ENCODE data around the gene CDADC1. TPM values are rescaled to one million over a fixed set of nuclear protein-coding genes. Genes with fewer than 3 reads are reported as not detected.
"Not testable (repeated sequence)": the region's sequence is repeated elsewhere in the genome, so short reads cannot be mapped to it uniquely, and the experiment has no call there.

CDADC1 gene
- total RNA-seq, 2 experiments from 2014 or later = 8.5 to 9.7 TPM

GRCh38 chr13:49271264-49271663, 23.5 kb downstream of the CDADC1 start:
- no peak for DNase-seq
- Mint-ChIP-seq H3K27ac (no peak overlapping the region), H3K9me3 (ENCODE audit: low read depth) (no peaks in the 10 kb centered on the region), H3K27me3 (no peaks in the 10 kb centered on the region), H3K36me3 (ENCODE audit: low read depth) (peaks cover 10% of the 10 kb centered on the region), H3K4me3 (no peak overlapping the region), H3K4me1 (peaks cover 12% of the 10 kb centered on the region)
- peak; percentile 94 for ATAC-seq
- intact Hi-C loops (cut with DNase I, micrococcal nuclease) = loop anchor here in 1 of 2 experiments (5.0 kb wide), 1 partner anchor 159 kb away; no protein-coding TSS in a partner anchor
- ChIA-PET POLR2A (interaction anchor here (0.6 kb wide), 1 partner anchor 947 kb away, joined by 3 read pairs; no protein-coding TSS in a partner anchor), CTCF (interaction anchor here (1.0 to 2.5 kb wide), 2 partner anchors 9 to 335 kb away, joined by 3 to 11 read pairs; no protein-coding TSS in a partner anchor)

GRCh38 chr13:49272296-49272695, 24.6 kb downstream of the CDADC1 start:
- H3K27me3 Mint-ChIP-seq = no peaks in the 10 kb centered on the region
- H3K27ac Mint-ChIP-seq = no peak overlapping the region
- POLR2A ChIA-PET = no interaction called here
- H3K4me1 Mint-ChIP-seq = peaks cover 12% of the 10 kb centered on the region
- H3K9me3 Mint-ChIP-seq (ENCODE audit: low read depth) = no peaks in the 10 kb centered on the region
- CTCF ChIA-PET = no interaction called here
- H3K36me3 Mint-ChIP-seq (ENCODE audit: low read depth) = peaks cover 7% of the 10 kb centered on the region
- ATAC-seq (no peak), DNase-seq (no peak)
- intact Hi-C loops (cut with DNase I, micrococcal nuclease) = loop anchor here in 1 of 2 experiments (5.0 kb wide), 1 partner anchor 160 kb away; no protein-coding TSS in a partner anchor
- H3K4me3 Mint-ChIP-seq = no peak overlapping the region

DNA sequence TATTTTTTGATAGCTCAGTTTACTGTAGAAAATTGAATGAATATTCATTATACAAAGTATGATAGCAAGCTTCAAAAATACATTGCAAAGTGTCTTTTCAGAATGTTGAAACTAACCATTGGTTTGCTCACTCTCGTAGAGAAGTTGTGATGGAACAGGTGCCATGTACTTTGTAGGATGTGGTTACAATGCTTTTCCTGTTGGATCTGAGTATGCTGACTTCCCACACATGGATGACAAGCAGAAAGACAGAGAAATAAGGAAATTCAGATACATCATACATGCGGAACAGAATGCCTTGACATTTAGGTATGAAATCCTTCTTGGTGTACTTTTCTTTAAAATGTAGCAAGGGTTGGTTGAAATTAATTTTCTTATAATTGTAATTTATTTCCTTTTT, 30.5 kb downstream of the CDADC1 start:
- Mint-ChIP-seq H3K4me1 (no peaks in the 10 kb centered on the region), H3K9me3 (ENCODE audit: low read depth) (no peaks in the 10 kb centered on the region), H3K4me3 (no peak overlapping the region), H3K36me3 (ENCODE audit: low read depth) (peaks cover 1% of the 10 kb centered on the region), H3K27me3 (no peaks in the 10 kb centered on the region), H3K27ac (no peak overlapping the region)
- DNase-seq (no peak), ATAC-seq (no peak)
- intact Hi-C loops (cut with DNase I, micrococcal nuclease) = no loop called here
- ChIA-PET CTCF (interaction anchor here (1.2 to 1.5 kb wide), 4 partner anchors 18 to 38 kb away, joined by 3 to 8 read pairs (median 4); no protein-coding TSS in a partner anchor), POLR2A (no interaction called here)

DNA sequence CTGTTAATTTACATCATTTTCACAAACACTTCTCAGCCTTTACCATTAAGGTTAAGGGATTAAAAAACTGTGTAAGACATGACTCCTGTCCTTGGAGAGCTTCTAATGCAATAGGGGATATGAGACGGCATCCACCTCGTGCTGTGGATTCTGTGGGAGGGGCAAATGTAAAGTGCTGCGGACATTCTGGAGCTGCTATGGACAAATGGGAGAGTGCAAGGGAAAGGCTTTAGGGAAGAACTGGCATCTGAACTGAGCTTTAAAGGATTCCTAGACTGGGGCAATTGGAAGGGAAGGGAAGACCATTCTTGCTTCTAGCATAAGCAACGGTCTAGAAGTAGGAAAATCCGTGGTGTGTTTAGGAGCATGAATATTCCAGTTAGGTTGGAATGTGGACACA, 31.4 kb downstream of the CDADC1 start:
- Mint-ChIP-seq H3K4me3 (no peak overlapping the region), H3K27me3 (no peaks in the 10 kb centered on the region), H3K36me3 (ENCODE audit: low read depth) (peaks cover 1% of the 10 kb centered on the region), H3K4me1 (no peaks in the 10 kb centered on the region), H3K27ac (no peak overlapping the region), H3K9me3 (ENCODE audit: low read depth) (no peaks in the 10 kb centered on the region)
- ChIA-PET CTCF (interaction anchor here (0.6 to 1.5 kb wide), 6 partner anchors 19 to 96 kb away, joined by 3 to 8 read pairs (median 4); partner anchors contain the start of gene CDADC1), POLR2A (no interaction called here)
- DNase-seq = no peak
- intact Hi-C loops (cut with DNase I, micrococcal nuclease) = no loop called here
- ATAC-seq = no peak

- Mint-ChIP-seq H3K4me3 (no peak overlapping the region), H3K27ac (no peak overlapping the region), H3K4me1 (no peaks in the 10 kb centered on the region), H3K9me3 (ENCODE audit: low read depth) (no peaks in the 10 kb centered on the region), H3K27me3 (no peaks in the 10 kb centered on the region), H3K36me3 (ENCODE audit: low read depth) (peaks cover 1% of the 10 kb centered on the region)
- ATAC-seq = no peak
- ChIA-PET POLR2A (no interaction called here), CTCF (interaction anchor here (0.7 to 2.1 kb wide), 14 partner anchors 9 to 183 kb away, joined by 3 to 24 read pairs (median 5); no protein-coding TSS in a partner anchor)
- intact Hi-C loops (cut with DNase I, micrococcal nuclease) = loop anchor here in 1 of 2 experiments (2.0 to 5.0 kb wide), 2 partner anchors 303 to 685 kb away; partner anchors contain the start of gene FNDC3A
- no peak for DNase-seq
These were observed 32.2 kb downstream of the CDADC1 start for GRCh38 chr13:49279885-49280284.

DNA sequence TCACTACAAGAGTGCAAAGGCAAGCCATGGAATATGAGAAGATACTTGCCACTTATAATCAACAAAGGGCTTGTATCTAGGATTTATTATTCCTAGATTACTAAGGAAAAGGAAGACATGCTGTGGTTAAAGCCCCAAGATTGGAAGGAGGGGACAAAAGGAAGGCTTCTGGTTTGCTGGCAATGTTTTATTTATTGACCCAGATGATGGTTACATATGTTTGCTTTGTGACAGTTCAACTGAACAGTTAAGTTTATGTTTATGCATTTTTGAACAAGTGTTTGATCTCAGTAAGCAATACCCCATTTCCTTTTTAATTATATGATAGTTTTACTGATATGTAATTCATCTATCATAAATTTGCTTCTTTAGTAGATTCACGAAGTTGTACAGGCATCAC, 40.3 kb downstream of the CDADC1 start:
- intact Hi-C loops (cut with DNase I, micrococcal nuclease) = no loop called here
- Mint-ChIP-seq H3K27ac (no peak overlapping the region), H3K4me3 (no peak overlapping the region), H3K36me3 (ENCODE audit: low read depth) (no peaks in the 10 kb centered on the region), H3K4me1 (peaks cover 6% of the 10 kb centered on the region), H3K27me3 (no peaks in the 10 kb centered on the region), H3K9me3 (ENCODE audit: low read depth) (no peaks in the 10 kb centered on the region)
- CTCF ChIA-PET = no interaction called here
- DNase-seq (no peak), ATAC-seq (no peak)
- POLR2A ChIA-PET = no interaction called here

DNA sequence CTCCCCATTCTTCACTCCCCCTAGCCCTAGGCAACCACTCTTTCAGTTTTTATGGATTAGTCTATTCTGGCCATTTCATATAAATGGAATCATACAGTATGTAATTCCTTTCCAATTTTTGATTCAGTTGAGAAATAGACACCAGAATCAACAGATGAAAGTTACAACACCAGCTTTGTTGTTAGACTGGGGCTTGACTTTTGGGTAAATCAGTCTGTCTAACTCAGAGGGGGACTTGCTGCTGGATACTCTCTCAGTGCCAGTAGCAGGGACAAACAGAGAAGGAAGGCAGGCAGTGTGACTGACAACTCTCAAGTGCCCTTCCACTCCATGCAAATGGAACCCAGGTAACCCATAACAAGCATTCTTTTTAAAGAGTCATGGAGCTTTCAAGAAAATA, 40.7 kb downstream of the CDADC1 start:
- ChIA-PET POLR2A (no interaction called here), CTCF (no interaction called here)
- Mint-ChIP-seq H3K27me3 (no peaks in the 10 kb centered on the region), H3K9me3 (ENCODE audit: low read depth) (no peaks in the 10 kb centered on the region), H3K4me3 (no peak overlapping the region), H3K36me3 (ENCODE audit: low read depth) (no peaks in the 10 kb centered on the region), H3K27ac (no peak overlapping the region), H3K4me1 (peaks cover 6% of the 10 kb centered on the region)
- no peak for DNase-seq
- no peak for ATAC-seq
- intact Hi-C loops (cut with DNase I, micrococcal nuclease) = no loop called here

GRCh38 chr13:49292742-49293486, 45.2 kb downstream of the CDADC1 start:
- peak; percentile 53 for ATAC-seq
- CTCF ChIA-PET = interaction anchor here (1.4 to 1.7 kb wide), 2 partner anchors 12 to 57 kb away, joined by 3 read pairs; no protein-coding TSS in a partner anchor

DNA sequence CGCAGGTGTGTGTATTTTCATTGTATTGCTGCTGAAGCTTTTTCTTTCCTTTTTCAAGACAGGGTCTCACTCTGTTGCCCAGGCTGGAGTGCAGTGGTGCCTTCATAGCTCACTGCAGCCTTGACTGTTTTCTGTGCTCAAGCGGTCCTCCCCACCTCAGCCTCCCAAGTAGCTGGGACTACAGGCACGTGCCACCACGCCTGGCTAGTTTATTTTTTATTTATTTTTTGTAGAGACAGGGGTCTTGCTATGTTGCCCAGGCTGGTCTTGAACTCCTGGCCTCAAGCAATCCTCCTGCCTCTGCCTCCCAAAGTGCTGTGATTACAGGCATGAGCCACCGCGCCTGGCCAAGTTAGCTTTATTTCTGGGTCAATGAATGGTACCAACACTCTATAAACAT, 47.0 kb downstream of the CDADC1 start:
- ATAC-seq, POLR2A ChIA-PET: not testable (repeated sequence)

More at GRCh38 chr13:49292742-49293486, 45.2 kb downstream of the CDADC1 start:
- no peaks in the 10 kb centered on the region for H3K9me3 Mint-ChIP-seq (ENCODE audit: low read depth)
- H3K27me3 Mint-ChIP-seq = no peaks in the 10 kb centered on the region
- peak; percentile 51 for DNase-seq
- POLR2A ChIA-PET = no interaction called here
- no peak overlapping the region for H3K4me3 Mint-ChIP-seq
- intact Hi-C loops (cut with DNase I, micrococcal nuclease) = no loop called here
- H3K27ac Mint-ChIP-seq = no peak overlapping the region
- peaks cover 4% of the 10 kb centered on the region for H3K36me3 Mint-ChIP-seq (ENCODE audit: low read depth)
- peaks cover 6% of the 10 kb centered on the region for H3K4me1 Mint-ChIP-seq

DNA sequence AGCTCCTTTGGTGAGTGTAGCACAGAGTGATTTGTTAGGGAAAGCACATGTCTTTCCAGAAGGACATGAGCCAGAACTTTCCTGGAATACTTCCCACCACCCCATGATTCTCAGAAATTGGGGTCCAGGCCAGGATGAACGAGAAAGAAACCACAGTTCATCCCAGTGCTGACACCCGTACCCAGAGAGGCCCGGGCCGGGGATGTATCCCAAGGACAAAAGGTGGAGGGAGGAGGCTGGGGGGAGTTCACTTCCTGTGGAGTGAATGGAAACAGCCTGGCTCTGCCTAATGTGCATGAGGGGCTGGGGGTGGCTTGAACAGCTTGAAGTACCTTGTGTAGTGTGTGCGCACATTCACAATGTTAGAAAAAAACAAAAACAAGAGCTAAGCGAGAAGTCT, 47.5 kb downstream of the CDADC1 start:
- H3K4me3 Mint-ChIP-seq = no peak overlapping the region
- DNase-seq = no peak
- H3K4me1 Mint-ChIP-seq = peaks cover 6% of the 10 kb centered on the region
- CTCF ChIA-PET = interaction anchor here (1.1 kb wide), 2 partner anchors 97 to 308 kb away, joined by 4 to 5 read pairs; no protein-coding TSS in a partner anchor
- intact Hi-C loops (cut with DNase I, micrococcal nuclease) = no loop called here
- no peak for ATAC-seq
- no peak overlapping the region for H3K27ac Mint-ChIP-seq
- POLR2A ChIA-PET = no interaction called here
- no peaks in the 10 kb centered on the region for H3K9me3 Mint-ChIP-seq (ENCODE audit: low read depth)
- H3K27me3 Mint-ChIP-seq = no peaks in the 10 kb centered on the region
- peaks cover 4% of the 10 kb centered on the region for H3K36me3 Mint-ChIP-seq (ENCODE audit: low read depth)

More for the DNA sequence above, 47.0 kb downstream of the CDADC1 start:
- CTCF ChIA-PET = interaction anchor here (0.6 to 1.1 kb wide), 2 partner anchors 98 to 308 kb away, joined by 3 to 5 read pairs; no protein-coding TSS in a partner anchor
- intact Hi-C loops (cut with DNase I, micrococcal nuclease); H3K4me1 Mint-ChIP-seq; H3K9me3 Mint-ChIP-seq (ENCODE audit: low read depth); H3K27me3 Mint-ChIP-seq; DNase-seq; H3K27ac Mint-ChIP-seq; H3K4me3 Mint-ChIP-seq; H3K36me3 Mint-ChIP-seq (ENCODE audit: low read depth): not testable (repeated sequence)

- CTCF ChIA-PET = interaction anchor here (1.1 kb wide), 1 partner anchor 307 kb away, joined by 4 read pairs; no protein-coding TSS in a partner anchor
- H3K36me3 Mint-ChIP-seq (ENCODE audit: low read depth) = peaks cover 4% of the 10 kb centered on the region
- H3K4me1 Mint-ChIP-seq = peaks cover 10% of the 10 kb centered on the region
- POLR2A ChIA-PET = no interaction called here
- no peak overlapping the region for H3K27ac Mint-ChIP-seq
- ATAC-seq (no peak), DNase-seq (no peak)
- H3K27me3 Mint-ChIP-seq = no peaks in the 10 kb centered on the region
- no peak overlapping the region for H3K4me3 Mint-ChIP-seq
- no peaks in the 10 kb centered on the region for H3K9me3 Mint-ChIP-seq (ENCODE audit: low read depth)
- intact Hi-C loops (cut with DNase I, micrococcal nuclease) = no loop called here
These were observed 48.9 kb downstream of the CDADC1 start for GRCh38 chr13:49296659-49297058.

DNA sequence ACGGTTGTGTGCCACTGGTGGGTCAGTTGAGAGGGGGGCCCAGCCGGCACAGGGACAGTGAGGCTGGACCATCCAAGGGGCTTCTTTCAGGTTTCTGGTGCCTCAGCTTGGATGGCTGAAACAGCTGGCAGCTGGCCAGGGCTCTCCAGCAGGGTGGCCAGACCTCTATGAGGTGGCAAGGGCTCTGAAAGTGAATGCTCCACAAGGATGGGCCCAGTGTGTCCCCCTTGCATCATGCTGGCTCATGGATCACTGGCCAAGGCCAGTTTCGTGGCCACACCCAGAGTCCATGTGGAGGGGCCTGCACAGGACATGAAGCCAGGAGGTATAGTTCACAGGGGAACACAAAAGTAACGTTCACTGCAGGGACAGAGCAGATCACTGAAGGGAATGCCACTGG, 49.6 kb downstream of the CDADC1 start:
- peaks cover 15% of the 10 kb centered on the region for H3K4me1 Mint-ChIP-seq
- ChIA-PET POLR2A (no interaction called here), CTCF (no interaction called here)
- no peak for ATAC-seq
- intact Hi-C loops (cut with DNase I, micrococcal nuclease) = no loop called here
- H3K27ac Mint-ChIP-seq = no peak overlapping the region
- no peak overlapping the region for H3K4me3 Mint-ChIP-seq
- H3K9me3 Mint-ChIP-seq (ENCODE audit: low read depth) = no peaks in the 10 kb centered on the region
- no peak for DNase-seq
- H3K27me3 Mint-ChIP-seq = no peaks in the 10 kb centered on the region
- peaks cover 4% of the 10 kb centered on the region for H3K36me3 Mint-ChIP-seq (ENCODE audit: low read depth)
